SH-SY5Y (cell line): ENCODE results near the gene CHD2.

Experiments
- GATA2 ChIP-seq: IDR thresholded peaks from 2 replicates; pipeline ENCODE4 v1.6.1; 2011; ENCODE audit warnings: mild to moderate bottlenecking, low read depth, low read length
- GATA3 ChIP-seq: IDR thresholded peaks from 2 replicates; pipeline ENCODE4 v1.6.1; 2011; ENCODE audit warnings: low read depth, mild to moderate bottlenecking, low read length, moderate library complexity

The CHD2 gene

GRCh38 chr15:92925454-92925853 is 25.3 kb downstream of the CHD2 start:
- TF ChIP-seq GATA3 (no peak), GATA2 (no peak)

DNA sequence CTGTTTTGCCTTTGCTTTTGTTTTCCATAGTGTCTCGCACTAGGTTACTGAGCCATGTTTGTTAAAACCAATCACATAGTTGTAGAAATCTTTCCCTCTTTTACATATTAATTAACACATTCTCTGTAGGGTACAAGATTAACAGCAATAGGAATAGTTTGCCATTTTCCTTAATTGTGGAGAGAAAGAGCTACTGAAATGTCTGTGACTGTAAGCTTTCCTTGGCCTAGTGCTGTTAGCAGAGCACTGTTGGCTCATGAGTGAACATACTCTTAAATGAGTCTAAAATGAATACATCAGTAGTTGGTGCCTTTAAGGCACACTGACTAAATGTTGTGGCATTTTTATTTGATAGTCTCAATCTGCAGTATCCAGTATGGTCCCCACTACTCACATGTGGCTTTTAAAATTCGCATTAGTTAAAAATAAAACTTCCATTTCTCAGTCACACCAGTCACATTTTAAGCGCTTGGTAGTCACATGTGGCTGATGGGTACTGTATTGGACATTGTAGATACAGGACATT is 28.2 kb downstream of the CHD2 start:
- TF ChIP-seq GATA3: no peak
- no peak for TF ChIP-seq GATA2

DNA sequence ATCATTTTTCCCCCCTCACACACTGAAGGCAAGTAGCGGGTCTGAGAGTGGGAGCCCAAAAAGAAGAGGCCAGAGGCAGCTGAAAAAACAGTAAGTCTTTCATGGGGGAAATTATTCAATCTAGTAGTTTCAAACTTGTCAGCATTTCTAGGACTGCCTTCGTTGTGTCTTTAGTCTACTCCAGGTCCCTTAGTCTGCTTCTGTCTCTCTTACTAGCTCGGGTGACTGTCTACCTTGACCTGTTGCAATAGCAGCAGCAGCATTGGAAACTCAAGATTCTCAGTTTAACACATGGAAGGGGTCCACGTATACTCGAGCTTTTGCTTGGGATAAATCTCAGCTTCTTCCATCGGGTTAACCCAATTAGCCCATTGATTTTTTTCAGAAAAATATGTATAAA is 28.9 kb downstream of the CHD2 start:
- TF ChIP-seq GATA3 (no peak), GATA2 (no peak)

GRCh38 chr15:92930054-92930621 is 30.0 kb downstream of the CHD2 start:
- TF ChIP-seq GATA2: no peak
- no peak for TF ChIP-seq GATA3

- TF ChIP-seq GATA2 (no peak; the same call in 1 of the 2 replicates), GATA3 (no peak)
These were observed 30.7 kb downstream of the CHD2 start for GRCh38 chr15:92930776-92931175.

DNA sequence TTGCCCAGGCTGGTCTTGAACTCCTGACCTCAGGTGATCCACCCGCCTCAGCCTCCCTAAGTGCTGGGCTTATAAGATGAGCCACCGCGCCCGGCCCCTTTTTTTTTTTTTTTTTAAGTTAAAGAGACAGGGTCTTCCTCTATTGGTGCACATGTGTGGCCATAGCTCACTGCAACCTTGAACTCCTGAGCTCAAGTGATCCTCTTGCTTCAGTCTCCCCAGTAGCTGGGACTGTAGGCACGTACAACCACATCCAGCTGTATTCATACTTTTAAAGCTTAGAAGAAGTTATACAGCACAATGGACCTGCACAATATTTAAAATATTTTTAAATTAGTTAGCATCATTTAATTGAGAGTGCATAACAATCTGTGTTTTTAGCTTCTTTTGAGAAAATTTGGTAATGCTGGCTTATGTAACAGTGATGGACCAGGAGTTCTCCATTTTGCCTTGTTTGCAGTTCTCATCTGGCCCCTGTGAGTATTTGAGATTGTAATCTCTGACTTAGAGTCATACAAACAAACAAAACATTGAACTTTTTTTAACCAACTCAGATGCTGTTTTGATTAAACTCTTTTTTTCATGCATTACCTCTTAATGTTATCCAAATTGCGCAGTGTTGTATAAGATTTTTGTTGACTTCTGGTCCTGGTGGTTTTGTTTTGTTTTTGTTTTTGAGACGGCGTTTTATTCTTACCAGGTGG is 33.0 kb downstream of the CHD2 start:
- TF ChIP-seq GATA3 (no peak), GATA2 (no peak)

- TF ChIP-seq GATA2 (no peak), GATA3 (no peak)
These were observed 33.7 kb downstream of the CHD2 start for GRCh38 chr15:92933831-92934230.

GRCh38 chr15:92934716-92935115 is 34.6 kb downstream of the CHD2 start:
- TF ChIP-seq GATA3 (no peak), GATA2 (no peak)

GRCh38 chr15:92936138-92936537 is 36.0 kb downstream of the CHD2 start:
- TF ChIP-seq GATA2 (no peak), GATA3 (no peak)

DNA sequence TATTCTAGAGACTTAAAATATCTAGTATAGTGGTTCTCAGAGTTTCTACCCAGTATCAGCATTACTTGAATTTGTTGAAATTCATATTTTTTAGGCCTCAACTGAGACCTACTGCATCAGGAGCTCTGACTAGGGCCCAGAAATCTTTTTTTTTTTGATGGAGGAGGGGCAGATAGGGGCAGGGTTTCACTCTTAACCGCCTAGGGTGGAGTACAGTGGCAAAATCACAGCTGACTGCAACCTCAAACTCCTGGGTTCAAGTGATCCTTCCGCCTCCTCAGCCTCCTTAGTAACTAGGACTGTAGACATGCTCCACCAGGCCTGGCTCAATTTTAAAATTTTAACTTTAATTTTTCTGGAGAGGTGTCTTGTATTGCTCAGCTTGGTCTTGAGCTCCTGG is 36.6 kb downstream of the CHD2 start:
- TF ChIP-seq GATA3 (no peak), GATA2 (no peak)

DNA sequence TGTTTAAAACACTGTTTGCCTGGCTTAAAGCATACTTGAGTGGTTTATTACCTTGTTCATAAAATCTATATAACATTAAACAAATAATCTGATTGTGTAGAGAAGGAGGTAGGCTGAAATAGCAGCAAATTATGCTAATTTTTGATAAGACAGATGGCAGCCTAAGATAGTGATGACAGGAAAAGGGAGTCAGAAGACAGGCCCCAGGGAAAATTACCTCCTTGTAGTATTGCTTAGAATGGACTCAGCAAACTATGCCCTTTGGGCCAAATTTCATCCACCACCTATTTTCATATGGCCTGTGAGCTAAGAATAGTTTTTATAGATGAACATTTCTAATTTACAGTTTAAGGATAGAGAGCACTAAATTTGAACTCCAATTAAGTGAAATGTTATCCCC is 37.8 kb downstream of the CHD2 start:
- TF ChIP-seq GATA3 (no peak), GATA2 (no peak)

- TF ChIP-seq GATA2 (no peak), GATA3 (no peak)
These were observed 38.3 kb downstream of the CHD2 start for GRCh38 chr15:92938387-92938786.

DNA sequence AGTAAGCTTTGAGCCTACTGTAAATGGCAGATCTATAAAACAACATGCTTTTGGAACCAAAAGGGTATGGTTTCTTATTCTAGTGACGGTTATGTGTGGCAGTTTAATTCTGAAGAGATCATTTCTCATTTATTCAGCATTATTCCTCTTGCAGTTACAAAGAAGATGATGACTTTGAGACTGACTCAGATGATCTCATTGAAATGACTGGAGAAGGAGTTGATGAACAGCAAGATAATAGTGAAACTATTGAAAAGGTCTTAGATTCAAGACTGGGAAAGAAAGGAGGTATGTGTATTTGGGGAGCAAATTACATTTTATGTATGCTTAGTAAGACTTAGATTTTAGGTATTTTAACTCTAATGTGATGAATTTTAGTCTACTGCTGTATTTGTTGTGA is 41.5 kb downstream of the CHD2 start:
- TF ChIP-seq GATA2 (no peak), GATA3 (no peak)

DNA sequence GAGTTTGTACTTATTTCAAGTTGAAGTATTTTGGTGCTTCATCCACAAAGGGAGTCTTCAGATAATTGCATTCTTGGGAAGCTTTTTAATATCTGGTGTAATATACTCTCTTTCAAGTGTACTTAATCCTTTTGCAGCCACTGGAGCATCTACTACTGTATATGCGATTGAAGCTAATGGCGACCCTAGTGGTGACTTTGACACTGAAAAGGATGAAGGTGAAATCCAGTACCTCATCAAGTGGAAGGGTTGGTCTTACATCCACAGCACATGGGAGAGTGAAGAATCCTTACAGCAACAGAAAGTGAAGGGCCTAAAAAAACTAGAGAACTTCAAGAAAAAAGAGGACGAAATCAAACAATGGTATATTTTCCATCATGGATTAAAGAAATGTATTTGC is 42.6 kb downstream of the CHD2 start:
- TF ChIP-seq GATA3 (no peak), GATA2 (no peak)

DNA sequence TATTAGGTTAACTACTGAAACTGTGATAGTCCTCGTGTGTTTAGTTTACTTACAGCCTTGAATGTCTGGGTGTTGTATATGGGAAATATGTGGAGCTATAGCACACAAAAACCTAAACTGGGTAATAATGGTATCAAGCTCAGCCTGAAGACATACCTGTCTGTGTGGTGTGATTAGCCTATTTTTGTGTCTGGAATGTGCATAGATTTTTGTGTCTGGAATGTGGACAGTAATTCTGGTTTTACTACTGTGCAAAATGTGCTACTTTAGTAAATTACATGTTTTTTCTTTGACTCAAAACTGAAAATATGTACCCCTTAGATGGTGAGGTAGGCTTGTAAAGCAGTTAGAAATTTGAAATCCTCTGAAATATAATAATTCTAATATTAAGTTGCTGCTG is 43.5 kb downstream of the CHD2 start:
- TF ChIP-seq GATA2 (no peak), GATA3 (no peak)
